Left lung (tissue), 8 donors: ENCODE measurements around the gene MROH7. TPM values are rescaled to one million over a fixed set of nuclear protein-coding genes. Genes with fewer than 3 reads are reported as not detected.

ENCODE experiments used
- polyA plus RNA-seq, 6 donors: library from polyadenylated mRNA; unstranded; fragments of 120-200 nt; gene quantifications; one replicate each; pipeline ENCODE4 v1.2.1, GENCODE V29; 2013; ENCODE audit not compliant: insufficient read length in 6 of 6
- total RNA-seq, 2 donors: library from RNA; stranded (reverse); fragmentation: NEBNext Ultra II Directional; extraction: Animal tissue kit (Norgen Biotek cat#: 25700); gene quantifications; one replicate each; pipeline ENCODE4 v1.2.1, GENCODE V29; 2021
- donor health status: DM: no; HTN: yes; CAD: no.
- donor health status: DM: no; HTN: no; CAD: no.

MROH7 gene
- total and polyA plus RNA-seq, 8 donors, result 0.70 to 16.2 (median 12.8) TPM

Other genes with a start within 250 kb of the MROH7 start
- 10 to 100 TPM; 33.0 to 35.2 TPM for gene SSBP3, start 235.4 kb upstream of the MROH7 start, total RNA-seq
- 100 to 1,000 TPM in 5 of 6 donors, 10 to 100 TPM in 1; 99.5 to 129 (median 119) TPM for gene SSBP3, start 235.4 kb upstream of the MROH7 start, polyA plus RNA-seq
- 10 to 100 TPM in 1 of 2 donors, 1 to 10 TPM in 1; 8.5 to 10.4 TPM for gene ACOT11, start 93.6 kb upstream of the MROH7 start, total RNA-seq
- gene ACOT11, start 93.6 kb upstream of the MROH7 start, polyA plus RNA-seq, result 10 to 100 TPM; 10.6 to 15.9 (median 13.0) TPM
- not detected for gene FAM151A, start 18.3 kb upstream of the MROH7 start, total RNA-seq
- 1 to 10 TPM in 1 of 6 donors, under 1 TPM in 5; 0.44 to 1.4 (median 0.67) TPM for gene FAM151A, start 18.3 kb upstream of the MROH7 start, polyA plus RNA-seq
- gene TTC4, start 74.1 kb downstream of the MROH7 start, total RNA-seq, result 10 to 100 TPM; 15.0 to 20.0 TPM
- gene TTC4, start 74.1 kb downstream of the MROH7 start, polyA plus RNA-seq, result 10 to 100 TPM; 32.7 to 36.7 (median 35.6) TPM
- gene PARS2, start 122.7 kb downstream of the MROH7 start, total RNA-seq, result 1 to 10 TPM; 3.9 to 4.4 TPM
- gene PARS2, start 122.7 kb downstream of the MROH7 start, polyA plus RNA-seq, result 1 to 10 TPM; 5.1 to 6.1 (median 5.5) TPM
- gene TTC22, start 159.5 kb downstream of the MROH7 start, total RNA-seq, result 1 to 10 TPM; 4.8 to 7.7 TPM
- 1 to 10 TPM; 2.9 to 5.1 (median 3.9) TPM for gene TTC22, start 159.5 kb downstream of the MROH7 start, polyA plus RNA-seq
- 100 to 1,000 TPM; 668 to 741 TPM for gene DHCR24, start 245.4 kb downstream of the MROH7 start, total RNA-seq
- 10 to 100 TPM; 30.1 to 64.3 (median 41.7) TPM for gene DHCR24, start 245.4 kb downstream of the MROH7 start, polyA plus RNA-seq